ENCODE measurements around the gene ISLR2.
"Not testable (repeated sequence)": the region's sequence is repeated elsewhere in the genome, so short reads cannot be mapped to it uniquely, and the experiment has no call there.

ISLR2 gene

GRCh38 chr15:74157868-74158827, 27.8 kb downstream of the ISLR2 start:
- no peak for DNase-seq (ENCODE audit: low read depth)

- DNase-seq (ENCODE audit: low read depth): no peak
Observed at GRCh38 chr15:74158855-74159650, 28.7 kb downstream of the ISLR2 start.

GRCh38 chr15:74159773-74160172, 29.4 kb downstream of the ISLR2 start:
- DNase-seq (ENCODE audit: low read depth): no peak

GRCh38 chr15:74160390-74160789, 30.0 kb downstream of the ISLR2 start:
- DNase-seq (ENCODE audit: low read depth): not testable (repeated sequence)

GRCh38 chr15:74162195-74162536, 31.8 kb downstream of the ISLR2 start:
- DNase-seq (ENCODE audit: low read depth): not testable (repeated sequence)

DNA sequence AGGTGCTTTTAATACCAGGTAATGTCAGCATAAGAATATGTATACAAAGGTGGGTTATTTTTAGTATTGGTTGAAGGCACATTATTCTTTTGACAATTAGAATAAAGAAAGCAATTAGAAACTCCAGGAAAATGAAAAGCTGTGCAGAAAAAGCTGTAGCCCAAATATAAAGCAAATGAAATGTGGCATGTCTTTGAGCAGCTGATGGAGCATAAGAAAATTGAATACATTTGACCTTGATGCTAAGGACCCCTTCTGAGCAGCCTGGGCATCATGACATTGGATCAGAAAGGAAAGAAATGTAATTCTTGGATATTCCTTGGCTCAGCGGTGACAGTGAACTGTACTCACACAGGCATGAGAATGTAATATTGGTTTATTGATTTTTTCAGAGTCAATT, 35.1 kb downstream of the ISLR2 start:
- DNase-seq (ENCODE audit: low read depth): no peak

DNA sequence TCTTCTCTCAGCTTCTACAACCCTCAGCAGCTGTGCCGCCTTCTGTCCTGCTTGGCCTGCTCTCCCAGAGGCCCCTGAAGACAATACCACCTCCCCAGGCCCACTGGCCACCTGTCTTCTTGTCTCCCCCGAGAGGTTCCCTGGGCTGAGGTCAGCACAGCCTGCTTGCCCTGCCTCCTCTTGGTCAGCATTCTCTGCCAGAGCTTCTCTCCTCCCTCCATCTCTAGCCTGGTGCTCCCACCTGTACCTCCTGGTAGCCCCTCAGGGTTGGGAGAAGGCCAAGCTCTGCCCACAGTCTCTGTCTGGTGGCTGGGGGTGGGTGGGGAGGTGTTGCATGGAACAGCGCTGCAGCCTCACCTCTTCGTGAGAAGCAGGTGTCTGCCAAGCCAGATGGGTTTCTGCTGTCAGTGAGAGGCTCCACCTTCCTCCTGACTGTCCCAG, 37.5 kb downstream of the ISLR2 start:
- no peak for DNase-seq (ENCODE audit: low read depth)

GRCh38 chr15:74168711-74169126, 38.3 kb downstream of the ISLR2 start:
- DNase-seq (ENCODE audit: low read depth): no peak

- DNase-seq (ENCODE audit: low read depth): no peak
Observed at GRCh38 chr15:74170071-74170844, 39.9 kb downstream of the ISLR2 start.

DNA sequence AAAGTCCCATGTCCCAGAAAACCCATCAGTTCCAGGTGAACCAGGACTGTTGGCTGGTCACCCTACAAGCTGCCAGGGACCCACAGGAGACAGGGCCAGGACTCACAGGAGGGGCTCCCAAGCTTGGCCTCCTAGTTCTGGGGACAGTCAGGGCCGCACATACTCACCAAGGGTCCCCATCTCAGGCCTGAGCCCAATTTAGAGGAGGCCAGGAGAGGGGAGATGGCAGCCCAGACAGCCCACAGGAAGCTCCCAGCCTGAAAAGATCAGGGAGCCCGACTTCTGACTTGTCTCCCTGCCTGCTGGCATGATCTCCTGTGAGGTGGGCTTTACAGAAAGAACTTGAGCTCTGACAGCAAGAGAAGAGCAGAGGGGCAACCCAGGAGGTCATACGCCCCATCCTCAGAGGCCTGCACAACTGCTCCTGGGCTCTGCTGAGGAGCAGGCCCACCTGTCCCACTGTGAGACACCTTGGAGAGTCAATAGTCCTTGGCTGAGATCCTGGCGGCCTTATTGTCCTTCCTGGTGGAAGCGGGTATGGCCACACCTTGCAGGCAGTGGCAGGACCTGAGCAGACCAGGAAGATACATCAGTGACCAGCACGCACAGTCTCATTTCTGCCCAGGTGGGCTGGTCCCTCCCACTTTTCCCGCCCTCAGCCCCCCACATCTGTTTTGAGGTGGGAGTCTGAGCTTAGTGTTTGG, 40.6 kb downstream of the ISLR2 start:
- no peak for DNase-seq (ENCODE audit: low read depth)

GRCh38 chr15:74171965-74172541, 41.7 kb downstream of the ISLR2 start:
- DNase-seq (ENCODE audit: low read depth): no peak

GRCh38 chr15:74172701-74173379, 42.5 kb downstream of the ISLR2 start:
- no peak for DNase-seq (ENCODE audit: low read depth)

DNA sequence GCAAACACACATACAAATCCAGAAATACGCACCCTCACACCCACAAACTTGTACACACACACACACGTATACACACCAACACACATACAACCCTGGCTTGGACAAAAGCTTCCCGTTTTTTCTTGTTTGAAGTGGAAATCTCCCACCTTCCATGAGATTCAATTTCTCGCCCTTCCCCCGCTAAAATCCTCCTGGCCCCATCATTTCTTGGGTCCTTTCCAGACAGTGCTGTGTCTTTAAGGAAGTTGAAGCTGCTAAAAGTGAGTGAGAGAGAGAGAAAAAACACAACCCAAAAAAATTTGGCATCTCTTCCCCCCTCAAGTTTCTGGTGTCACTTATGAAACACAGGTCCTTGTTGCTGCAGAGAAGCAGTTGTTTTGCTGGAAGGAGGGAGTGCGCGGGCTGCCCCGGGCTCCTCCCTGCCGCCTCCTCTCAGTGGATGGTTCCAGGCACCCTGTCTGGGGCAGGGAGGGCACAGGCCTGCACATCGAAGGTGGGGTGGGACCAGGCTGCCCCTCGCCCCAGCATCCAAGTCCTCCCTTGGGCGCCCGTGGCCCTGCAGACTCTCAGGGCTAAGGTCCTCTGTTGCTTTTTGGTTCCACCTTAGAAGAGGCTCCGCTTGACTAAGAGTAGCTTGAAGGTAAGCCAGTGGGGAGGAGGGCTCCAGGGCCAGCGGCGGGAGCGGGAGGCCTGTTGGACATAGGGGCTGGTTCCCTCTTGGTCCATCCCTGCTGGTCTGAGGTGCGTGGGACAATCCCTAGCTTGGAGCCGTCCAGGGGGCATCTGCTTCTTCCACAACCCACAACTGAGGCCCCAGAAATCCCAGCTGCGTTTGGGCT, 43.2 kb downstream of the ISLR2 start, which contains the start of gene ISLR:
ISLR (plus strand) TSS at position 331 of the 839 bp plus-strand sequence. CDS start 1,149 bp downstream, outside the sequence.
- no peak for DNase-seq (ENCODE audit: low read depth)

DNA sequence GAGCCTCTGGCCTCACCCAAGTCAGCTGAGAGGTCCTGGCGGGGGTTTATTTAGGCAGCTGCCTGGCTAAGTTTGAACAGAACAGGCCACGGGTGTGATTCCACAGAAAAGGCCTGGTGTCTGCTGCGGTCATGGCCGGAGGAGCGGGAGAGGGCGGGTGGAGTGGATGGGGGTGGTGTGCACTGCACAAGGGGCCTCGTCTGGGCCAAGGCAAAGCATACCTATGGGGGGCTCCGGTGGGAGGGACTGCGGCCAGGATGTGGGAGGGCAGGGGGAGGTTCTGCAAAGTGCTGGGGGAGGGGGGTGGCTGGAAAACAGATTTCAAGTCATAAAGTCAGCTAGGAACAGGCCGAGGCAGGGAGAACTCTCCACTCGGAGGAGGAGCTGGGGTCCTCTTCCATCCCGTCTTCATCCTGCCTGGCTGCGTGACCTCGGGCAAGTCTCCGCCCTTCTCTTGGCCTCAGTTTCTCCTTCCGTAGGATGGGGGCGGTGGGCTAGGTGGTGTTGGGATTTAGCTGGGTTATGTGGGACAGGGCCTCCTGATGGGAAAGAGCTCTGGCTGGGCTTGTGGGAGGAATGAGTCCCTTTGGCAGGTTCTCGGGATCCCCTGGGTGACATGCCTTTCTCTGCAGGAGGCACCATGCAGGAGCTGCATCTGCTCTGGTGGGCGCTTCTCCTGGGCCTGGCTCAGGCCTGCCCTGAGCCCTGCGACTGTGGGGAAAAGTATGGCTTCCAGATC, 44.0 kb downstream of the ISLR2 start:
- DNase-seq (ENCODE audit: low read depth): no peak

DNA sequence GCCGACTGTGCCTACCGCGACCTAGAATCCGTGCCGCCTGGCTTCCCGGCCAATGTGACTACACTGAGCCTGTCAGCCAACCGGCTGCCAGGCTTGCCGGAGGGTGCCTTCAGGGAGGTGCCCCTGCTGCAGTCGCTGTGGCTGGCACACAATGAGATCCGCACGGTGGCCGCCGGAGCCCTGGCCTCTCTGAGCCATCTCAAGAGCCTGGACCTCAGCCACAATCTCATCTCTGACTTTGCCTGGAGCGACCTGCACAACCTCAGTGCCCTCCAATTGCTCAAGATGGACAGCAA, 44.5 kb downstream of the ISLR2 start:
- no peak for DNase-seq (ENCODE audit: low read depth)

- no peak for DNase-seq (ENCODE audit: low read depth)
Observed at GRCh38 chr15:74175271-74176191, 45.1 kb downstream of the ISLR2 start.

- no peak for DNase-seq (ENCODE audit: low read depth)
Observed at GRCh38 chr15:74176262-74177214, 46.2 kb downstream of the ISLR2 start.

Data from activated gamma-delta T cell treated with anti-CD3 and anti-CD28 coated beads, Interleukin-2, amount 50 U/mL, for 16 hours (primary cell).